ENCODE measurements around the gene HEPN1. TPM values are rescaled to one million over a fixed set of nuclear protein-coding genes. Genes with fewer than 3 reads are reported as not detected.
"Not testable (repeated sequence)": the region's sequence is repeated elsewhere in the genome, so short reads cannot be mapped to it uniquely, and the experiment has no call there.

The HEPN1 gene
- total RNA-seq, 2 experiments from 2014 or later: not detected

DNA sequence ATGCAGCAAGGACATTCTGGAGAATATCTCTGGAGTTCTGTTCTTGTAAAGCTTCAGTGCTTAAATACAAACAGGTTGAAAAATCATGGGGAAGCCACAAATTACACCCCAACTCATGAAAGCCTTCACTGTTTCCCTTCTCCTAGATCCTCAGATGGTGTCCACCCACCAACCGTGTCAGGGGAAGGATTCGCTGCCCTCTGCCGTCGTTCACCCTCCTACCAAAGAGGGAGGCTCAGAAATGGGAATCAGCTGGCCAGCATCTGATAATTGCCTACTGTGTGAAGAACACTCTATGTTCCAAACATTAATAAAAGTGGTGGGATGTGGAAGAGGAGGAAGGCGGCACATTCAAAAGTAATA lies 24.2 kb downstream of the HEPN1 start:
- Mint-ChIP-seq H3K4me3 (no peak overlapping the region), H3K4me1 (peaks cover 7% of the 10 kb centered on the region), H3K27ac (no peak overlapping the region), H3K27me3 (peaks cover 2% of the 10 kb centered on the region), H3K9me3 (ENCODE audit: low read depth) (peaks cover under 1% of the 10 kb centered on the region), H3K36me3 (peaks cover 10% of the 10 kb centered on the region)
- ATAC-seq (no peak), DNase-seq (no peak)
- CTCF ChIA-PET: interaction anchor here (1.3 to 1.8 kb wide), 4 partner anchors 8 to 67 kb away, joined by 3 to 7 read pairs (median 4); no protein-coding TSS in a partner anchor

DNA sequence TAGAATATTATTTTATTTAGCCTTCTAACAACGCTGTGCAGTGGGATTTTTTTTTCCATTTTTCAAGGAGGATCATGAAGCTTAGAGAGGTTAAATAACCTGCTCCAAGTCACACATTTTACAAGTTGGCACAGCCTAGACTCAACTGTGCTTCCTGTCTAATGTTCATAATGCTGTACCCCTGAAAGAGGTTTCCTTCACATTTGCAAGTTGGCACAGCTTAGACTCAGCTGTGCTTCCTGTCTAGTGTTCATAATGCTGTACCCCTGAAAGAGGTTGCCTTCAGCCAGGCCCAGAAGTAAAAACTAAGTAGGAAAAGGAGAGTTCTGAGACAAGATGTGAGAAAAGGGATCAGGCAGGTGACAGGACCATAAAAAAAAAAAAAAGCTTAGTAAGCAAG lies 24.7 kb downstream of the HEPN1 start:
- Mint-ChIP-seq H3K4me3 (no peak overlapping the region), H3K36me3 (peaks cover 15% of the 10 kb centered on the region), H3K9me3 (ENCODE audit: low read depth) (peaks cover 5% of the 10 kb centered on the region), H3K27me3 (peaks cover 2% of the 10 kb centered on the region), H3K4me1 (peaks cover 7% of the 10 kb centered on the region), H3K27ac (peak overlapping the region; percentile 0)
- CTCF ChIA-PET: interaction anchor here (1.3 to 1.8 kb wide), 4 partner anchors 9 to 68 kb away, joined by 3 to 7 read pairs (median 4); no protein-coding TSS in a partner anchor
- ATAC-seq: no peak
- no peak for DNase-seq

GRCh38 chr11:124944565-124944964 lies 25.5 kb downstream of the HEPN1 start:
- H3K4me3 Mint-ChIP-seq: no peak overlapping the region
- H3K36me3 Mint-ChIP-seq: peaks cover 20% of the 10 kb centered on the region
- H3K27me3 Mint-ChIP-seq: peaks cover 2% of the 10 kb centered on the region
- no peak overlapping the region for H3K27ac Mint-ChIP-seq
- ATAC-seq: no peak
- H3K9me3 Mint-ChIP-seq (ENCODE audit: low read depth): peaks cover 7% of the 10 kb centered on the region
- CTCF ChIA-PET: interaction anchor here (1.7 to 1.8 kb wide), 2 partner anchors 15 to 18 kb away, joined by 4 to 7 read pairs; no protein-coding TSS in a partner anchor
- DNase-seq: no peak
- peaks cover 12% of the 10 kb centered on the region for H3K4me1 Mint-ChIP-seq

DNA sequence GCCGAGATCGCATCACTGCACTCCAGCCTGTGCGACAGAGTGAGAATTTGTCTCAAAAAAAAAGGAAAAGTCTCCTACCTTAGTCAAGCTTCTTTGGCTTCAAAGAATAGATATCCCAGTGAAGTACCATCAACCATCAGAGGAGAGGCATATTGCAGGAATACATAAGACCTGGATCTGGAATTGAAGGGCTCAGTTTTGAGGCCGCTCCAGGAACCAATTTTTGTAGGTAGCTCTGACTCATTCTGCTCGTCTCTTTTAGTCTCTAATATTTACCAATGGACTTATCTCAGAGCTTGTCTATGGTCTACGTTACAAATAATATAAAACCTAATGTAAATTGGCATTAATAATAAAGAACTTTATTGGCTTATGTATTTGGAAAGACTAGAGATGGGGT lies 26.8 kb downstream of the HEPN1 start:
- DNase-seq (no peak), ATAC-seq (no peak)
- no peaks in the 10 kb centered on the region for H3K27me3 Mint-ChIP-seq
- H3K27ac Mint-ChIP-seq: no peak overlapping the region
- H3K4me3 Mint-ChIP-seq: no peak overlapping the region
- peaks cover 7% of the 10 kb centered on the region for H3K9me3 Mint-ChIP-seq (ENCODE audit: low read depth)
- CTCF ChIA-PET: no interaction called here
- H3K36me3 Mint-ChIP-seq: peaks cover 21% of the 10 kb centered on the region
- H3K4me1 Mint-ChIP-seq: peaks cover 15% of the 10 kb centered on the region

- peaks cover 15% of the 10 kb centered on the region for H3K4me1 Mint-ChIP-seq
- CTCF ChIA-PET: no interaction called here
- ATAC-seq (no peak), DNase-seq (no peak)
- H3K4me3 Mint-ChIP-seq: no peak overlapping the region
- H3K27me3 Mint-ChIP-seq: no peaks in the 10 kb centered on the region
- peaks cover 21% of the 10 kb centered on the region for H3K36me3 Mint-ChIP-seq
- H3K27ac Mint-ChIP-seq: no peak overlapping the region
- H3K9me3 Mint-ChIP-seq (ENCODE audit: low read depth): peaks cover 7% of the 10 kb centered on the region
Measured at GRCh38 chr11:124946735-124947141, 27.7 kb downstream of the HEPN1 start.

DNA sequence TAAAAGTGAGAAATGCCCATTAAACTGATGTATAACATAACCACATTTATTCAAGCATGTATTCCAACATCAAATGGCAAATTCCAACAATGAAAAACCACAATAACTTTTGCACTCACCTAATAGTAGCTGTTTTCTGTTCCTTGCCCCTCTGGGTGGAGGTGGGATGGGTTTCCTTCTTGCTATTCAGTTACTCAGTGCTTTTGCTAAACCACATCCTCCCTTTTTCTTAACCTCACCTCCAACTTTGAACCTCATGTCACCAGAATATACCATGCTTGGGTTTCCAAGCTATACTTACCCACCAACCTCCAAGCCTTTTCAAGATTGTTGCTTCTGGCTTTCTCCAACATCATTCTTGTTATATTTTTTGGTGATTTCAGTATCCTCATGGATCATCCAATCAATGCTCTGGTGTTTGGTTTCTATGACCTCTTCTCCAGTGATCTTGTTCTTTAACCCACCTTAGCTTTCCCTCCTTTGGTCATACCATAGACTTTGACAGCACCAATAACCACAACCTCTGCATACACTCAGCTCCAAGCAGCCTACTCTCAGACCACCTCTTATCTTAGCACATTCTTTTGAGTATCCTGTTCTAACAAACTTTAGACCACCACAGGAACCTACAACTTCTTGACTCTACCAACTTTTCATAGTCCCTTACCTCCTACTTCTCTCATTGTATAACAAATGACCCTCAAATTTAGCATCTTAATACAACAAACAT lies 31.7 kb downstream of the HEPN1 start:
- DNase-seq: peak; percentile 72
- H3K9me3 Mint-ChIP-seq (ENCODE audit: low read depth): peaks cover 7% of the 10 kb centered on the region
- peak; percentile 37 for ATAC-seq

GRCh38 chr11:124951341-124951740 lies 32.3 kb downstream of the HEPN1 start:
- H3K36me3 Mint-ChIP-seq: peaks cover 23% of the 10 kb centered on the region
- no peaks in the 10 kb centered on the region for H3K27me3 Mint-ChIP-seq
- H3K9me3 Mint-ChIP-seq (ENCODE audit: low read depth): peaks cover 7% of the 10 kb centered on the region
- ATAC-seq (no peak), DNase-seq (no peak)
- H3K4me1 Mint-ChIP-seq: peaks cover 16% of the 10 kb centered on the region
- no peak overlapping the region for H3K27ac Mint-ChIP-seq
- no peak overlapping the region for H3K4me3 Mint-ChIP-seq
- CTCF ChIA-PET: interaction anchor here (1.0 to 2.5 kb wide), 7 partner anchors 15 to 191 kb away, joined by 3 to 12 read pairs (median 3); partner anchors contain the start of gene HEPACAM

More for the DNA sequence above, 31.7 kb downstream of the HEPN1 start:
- peaks cover 14% of the 10 kb centered on the region for H3K4me1 Mint-ChIP-seq
- CTCF ChIA-PET: interaction anchor here (0.8 to 2.5 kb wide), 12 partner anchors 9 to 193 kb away, joined by 3 to 12 read pairs (median 3); partner anchors contain the start of gene HEPACAM
- H3K36me3 Mint-ChIP-seq: peaks cover 25% of the 10 kb centered on the region
- H3K4me3 Mint-ChIP-seq: no peak overlapping the region
- H3K27me3 Mint-ChIP-seq: no peaks in the 10 kb centered on the region
- no peak overlapping the region for H3K27ac Mint-ChIP-seq

GRCh38 chr11:124953753-124954589 lies 34.9 kb downstream of the HEPN1 start, which contains the start of gene CCDC15:
TSS of gene CCDC15 (plus strand) at chr11:124954202. CDS start at chr11:124954733, 531 bp downstream.
- no peak within 1 kb of the TSS for H3K4me3 Mint-ChIP-seq
- CTCF ChIA-PET: interaction anchor here (1.0 to 2.2 kb wide), 7 partner anchors 12 to 208 kb away, joined by 3 to 18 read pairs (median 5); partner anchors contain the start of gene TMEM218
- ATAC-seq: peak; percentile 94
- no peak within 1 kb of the TSS for H3K27ac Mint-ChIP-seq
- peaks cover 2% of the 10 kb centered on the region for H3K9me3 Mint-ChIP-seq (ENCODE audit: low read depth)
- peaks cover 9% of the 10 kb centered on the region for H3K36me3 Mint-ChIP-seq
- DNase-seq: peak; percentile 98
- H3K27me3 Mint-ChIP-seq: no peaks in the 10 kb centered on the region
- peaks cover 20% of the 10 kb centered on the region for H3K4me1 Mint-ChIP-seq

- Mint-ChIP-seq H3K36me3 (peaks cover 4% of the 10 kb centered on the region), H3K4me3 (no peak overlapping the region), H3K27me3 (no peaks in the 10 kb centered on the region), H3K9me3 (ENCODE audit: low read depth) (no peaks in the 10 kb centered on the region), H3K27ac (no peak overlapping the region), H3K4me1 (peaks cover 16% of the 10 kb centered on the region)
- CTCF ChIA-PET: interaction anchor here (1.8 to 2.2 kb wide), 3 partner anchors 13 to 157 kb away, joined by 5 to 18 read pairs (median 8); partner anchors contain the start of gene TMEM218
- ATAC-seq: no peak
- DNase-seq: no peak
Measured at GRCh38 chr11:124954590-124954955, 35.5 kb downstream of the HEPN1 start.

GRCh38 chr11:124955035-124955434 lies 36.0 kb downstream of the HEPN1 start:
- DNase-seq (no peak), ATAC-seq (no peak)
- CTCF ChIA-PET: interaction anchor here (2.1 to 2.2 kb wide), 2 partner anchors 13 to 157 kb away, joined by 5 to 8 read pairs; partner anchors contain the start of gene TMEM218
- Mint-ChIP-seq H3K9me3 (ENCODE audit: low read depth) (no peaks in the 10 kb centered on the region), H3K4me3 (peak overlapping the region; percentile 32), H3K4me1 (peaks cover 12% of the 10 kb centered on the region), H3K27ac (no peak overlapping the region), H3K27me3 (no peaks in the 10 kb centered on the region), H3K36me3 (peaks cover 4% of the 10 kb centered on the region)

DNA sequence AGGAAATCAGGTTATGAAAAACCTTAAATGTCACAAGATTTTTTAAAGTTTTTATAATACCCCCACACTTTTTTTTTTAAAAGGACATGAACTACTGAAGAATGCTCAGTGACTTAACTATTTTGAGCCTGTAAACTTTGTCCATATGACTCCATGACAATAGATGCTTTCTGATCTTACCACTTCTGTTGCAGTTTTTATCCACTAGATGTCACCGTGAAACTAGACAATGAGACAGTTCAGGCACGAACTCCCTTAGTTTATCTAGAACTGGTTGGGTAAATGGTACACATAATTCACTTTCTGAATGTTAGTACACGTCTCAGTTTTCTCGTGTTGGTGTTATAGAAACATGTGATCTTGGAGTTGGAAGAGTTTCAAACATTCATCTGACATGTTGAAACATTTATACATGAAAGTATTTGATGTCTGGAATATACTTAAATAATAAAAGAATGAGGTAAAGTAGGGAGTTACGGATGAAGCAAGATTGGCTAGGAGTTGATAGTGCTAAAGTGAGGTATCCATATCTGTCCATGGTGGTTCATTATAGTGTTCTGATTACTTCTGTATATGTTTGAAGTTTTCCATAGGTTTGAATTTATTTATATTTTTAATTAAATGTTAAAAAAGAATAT lies 43.0 kb downstream of the HEPN1 start:
- Mint-ChIP-seq H3K9me3 (ENCODE audit: low read depth) (no peaks in the 10 kb centered on the region), H3K4me3 (no peak overlapping the region), H3K36me3 (peaks cover 1% of the 10 kb centered on the region), H3K27me3 (no peaks in the 10 kb centered on the region), H3K27ac (no peak overlapping the region), H3K4me1 (peaks cover 4% of the 10 kb centered on the region)
- CTCF ChIA-PET: interaction anchor here (0.8 to 3.5 kb wide), 2 partner anchors 138 to 383 kb away, joined by 3 to 12 read pairs; no protein-coding TSS in a partner anchor
- no peak for DNase-seq
- ATAC-seq: peak; percentile 88

DNA sequence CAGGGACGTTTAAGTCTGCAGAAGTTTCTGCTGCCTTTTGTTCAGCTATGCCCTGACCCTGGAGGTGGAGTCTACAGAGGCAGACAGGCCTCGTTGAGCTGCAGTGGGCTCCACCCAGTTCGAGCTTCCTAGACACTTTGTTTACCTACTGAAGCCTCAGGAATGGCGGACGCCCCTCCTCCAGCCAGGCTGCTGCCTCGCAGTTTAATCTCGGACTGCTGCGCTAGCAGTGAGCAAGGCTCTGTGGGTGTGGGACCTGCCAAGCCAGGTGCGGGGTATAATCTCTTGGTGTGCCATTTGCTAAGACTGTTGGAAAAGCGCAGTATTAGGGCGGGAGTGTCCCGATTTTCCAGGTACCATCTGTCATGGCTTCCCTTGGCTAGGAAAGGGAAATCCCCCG lies 49.1 kb downstream of the HEPN1 start:
- CTCF ChIA-PET; DNase-seq; H3K27me3 Mint-ChIP-seq; H3K36me3 Mint-ChIP-seq; H3K27ac Mint-ChIP-seq; H3K9me3 Mint-ChIP-seq (ENCODE audit: low read depth); ATAC-seq; H3K4me1 Mint-ChIP-seq; H3K4me3 Mint-ChIP-seq: not testable (repeated sequence)

Data from activated CD8-positive, alpha-beta memory T cell treated with anti-CD3 and anti-CD28 coated beads, Interleukin-2, amount 10 ng/mL, durations not matched to agents 7 days and 5 days (primary cell).